ENCODE measurements around the gene MRPL53.

- TF ChIP-seq, protein P1, sequence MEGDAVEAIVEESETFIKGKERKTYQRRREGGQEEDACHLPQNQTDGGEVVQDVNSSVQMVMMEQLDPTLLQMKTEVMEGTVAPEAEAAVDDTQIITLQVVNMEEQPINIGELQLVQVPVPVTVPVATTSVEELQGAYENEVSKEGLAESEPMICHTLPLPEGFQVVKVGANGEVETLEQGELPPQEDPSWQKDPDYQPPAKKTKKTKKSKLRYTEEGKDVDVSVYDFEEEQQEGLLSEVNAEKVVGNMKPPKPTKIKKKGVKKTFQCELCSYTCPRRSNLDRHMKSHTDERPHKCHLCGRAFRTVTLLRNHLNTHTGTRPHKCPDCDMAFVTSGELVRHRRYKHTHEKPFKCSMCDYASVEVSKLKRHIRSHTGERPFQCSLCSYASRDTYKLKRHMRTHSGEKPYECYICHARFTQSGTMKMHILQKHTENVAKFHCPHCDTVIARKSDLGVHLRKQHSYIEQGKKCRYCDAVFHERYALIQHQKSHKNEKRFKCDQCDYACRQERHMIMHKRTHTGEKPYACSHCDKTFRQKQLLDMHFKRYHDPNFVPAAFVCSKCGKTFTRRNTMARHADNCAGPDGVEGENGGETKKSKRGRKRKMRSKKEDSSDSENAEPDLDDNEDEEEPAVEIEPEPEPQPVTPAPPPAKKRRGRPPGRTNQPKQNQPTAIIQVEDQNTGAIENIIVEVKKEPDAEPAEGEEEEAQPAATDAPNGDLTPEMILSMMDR (IDR thresholded peaks at IDR 0.05; ENCODE audit: low read depth, low read length, missing input control) = no peak
- TF ChIP-seq RXRA (IDR thresholded peaks at IDR 0.05) (no peak), TAF1 (conservative IDR thresholded peaks at IDR 0.05) (no peak), YY1 (IDR thresholded peaks at IDR 0.05) (no peak), HNF4A (conservative IDR thresholded peaks at IDR 0.05) (no peak), GABPA (IDR thresholded peaks at IDR 0.05 in 1 of 2, conservative IDR thresholded peaks at IDR 0.05 in 1 of 2) (no peak), JUND (IDR thresholded peaks at IDR 0.05) (no peak), RAD21 (IDR thresholded peaks at IDR 0.05) (no peak), ZBTB33 (IDR thresholded peaks at IDR 0.05) (no peak), EGR1 (IDR thresholded peaks at IDR 0.05; ENCODE audit: low read depth in 2 of 2) (no peak)
- TF ChIP-seq, protein P2, sequence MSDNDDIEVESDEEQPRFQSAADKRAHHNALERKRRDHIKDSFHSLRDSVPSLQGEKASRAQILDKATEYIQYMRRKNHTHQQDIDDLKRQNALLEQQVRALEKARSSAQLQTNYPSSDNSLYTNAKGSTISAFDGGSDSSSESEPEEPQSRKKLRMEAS (IDR thresholded peaks at IDR 0.05) = no peak
- TF ChIP-seq, protein P3, sequence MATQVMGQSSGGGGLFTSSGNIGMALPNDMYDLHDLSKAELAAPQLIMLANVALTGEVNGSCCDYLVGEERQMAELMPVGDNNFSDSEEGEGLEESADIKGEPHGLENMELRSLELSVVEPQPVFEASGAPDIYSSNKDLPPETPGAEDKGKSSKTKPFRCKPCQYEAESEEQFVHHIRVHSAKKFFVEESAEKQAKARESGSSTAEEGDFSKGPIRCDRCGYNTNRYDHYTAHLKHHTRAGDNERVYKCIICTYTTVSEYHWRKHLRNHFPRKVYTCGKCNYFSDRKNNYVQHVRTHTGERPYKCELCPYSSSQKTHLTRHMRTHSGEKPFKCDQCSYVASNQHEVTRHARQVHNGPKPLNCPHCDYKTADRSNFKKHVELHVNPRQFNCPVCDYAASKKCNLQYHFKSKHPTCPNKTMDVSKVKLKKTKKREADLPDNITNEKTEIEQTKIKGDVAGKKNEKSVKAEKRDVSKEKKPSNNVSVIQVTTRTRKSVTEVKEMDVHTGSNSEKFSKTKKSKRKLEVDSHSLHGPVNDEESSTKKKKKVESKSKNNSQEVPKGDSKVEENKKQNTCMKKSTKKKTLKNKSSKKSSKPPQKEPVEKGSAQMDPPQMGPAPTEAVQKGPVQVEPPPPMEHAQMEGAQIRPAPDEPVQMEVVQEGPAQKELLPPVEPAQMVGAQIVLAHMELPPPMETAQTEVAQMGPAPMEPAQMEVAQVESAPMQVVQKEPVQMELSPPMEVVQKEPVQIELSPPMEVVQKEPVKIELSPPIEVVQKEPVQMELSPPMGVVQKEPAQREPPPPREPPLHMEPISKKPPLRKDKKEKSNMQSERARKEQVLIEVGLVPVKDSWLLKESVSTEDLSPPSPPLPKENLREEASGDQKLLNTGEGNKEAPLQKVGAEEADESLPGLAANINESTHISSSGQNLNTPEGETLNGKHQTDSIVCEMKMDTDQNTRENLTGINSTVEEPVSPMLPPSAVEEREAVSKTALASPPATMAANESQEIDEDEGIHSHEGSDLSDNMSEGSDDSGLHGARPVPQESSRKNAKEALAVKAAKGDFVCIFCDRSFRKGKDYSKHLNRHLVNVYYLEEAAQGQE (IDR thresholded peaks at IDR 0.05) = no peak
These were observed 13.5 kb downstream of the MRPL53 start for GRCh38 chr2:74458938-74459363.
